Stimulated activated CD4-positive, alpha-beta T cell treated with anti-CD3 and anti-CD28 coated beads, Interleukin-12 subunit alpha, Interleukin-12 subunit beta, amount 100 ng/mL, for 4 hours (primary cell): ENCODE measurements around the gene CLDN3.

Experiments
- DNase-seq: peaks from one replicate; pipeline ENCODE4 v3.0.0-alpha.2; 2020

Gene CLDN3

GRCh38 chr7:73770860-73771670, 995 bp upstream of the CLDN3 start:
- no peak for DNase-seq

GRCh38 chr7:73769481-73770001, 529 bp downstream of the CLDN3 start:
- DNase-seq = no peak

- no peak for DNase-seq
Measured at GRCh38 chr7:73768641-73769480, 1.2 kb downstream of the CLDN3 start.

- no peak for DNase-seq
Measured at GRCh38 chr7:73766556-73767229, 3.4 kb downstream of the CLDN3 start.

- DNase-seq = no peak
Measured at GRCh38 chr7:73762659-73762999, 7.4 kb downstream of the CLDN3 start.

- DNase-seq = no peak
Measured at GRCh38 chr7:73761854-73762658, 8.0 kb downstream of the CLDN3 start.

- no peak for DNase-seq
Measured at GRCh38 chr7:73758581-73759138, 11.4 kb downstream of the CLDN3 start.

- no peak for DNase-seq
Measured at GRCh38 chr7:73749931-73750776, 19.9 kb downstream of the CLDN3 start.

- DNase-seq = no peak
Measured at GRCh38 chr7:73746378-73746777, 23.7 kb downstream of the CLDN3 start.

- no peak for DNase-seq
Measured at GRCh38 chr7:73742753-73743641, 27.1 kb downstream of the CLDN3 start.

GRCh38 chr7:73742338-73742752, 27.7 kb downstream of the CLDN3 start:
- no peak for DNase-seq

GRCh38 chr7:73741600-73741999, 28.5 kb downstream of the CLDN3 start:
- DNase-seq = no peak

- DNase-seq = no peak
Measured at GRCh38 chr7:73740771-73741170, 29.3 kb downstream of the CLDN3 start.

GRCh38 chr7:73740212-73740611, 29.9 kb downstream of the CLDN3 start:
- no peak for DNase-seq

GRCh38 chr7:73739387-73739767, 30.7 kb downstream of the CLDN3 start:
- DNase-seq = no peak

- DNase-seq = peak; percentile 99
Measured at GRCh38 chr7:73738612-73739386, 31.3 kb downstream of the CLDN3 start, which contains the start of gene ABHD11. ABHD11 (minus strand) TSS chr7:73738802; CDS start chr7:73738770, 32 bp downstream.

GRCh38 chr7:73738220-73738611, 31.9 kb downstream of the CLDN3 start:
- DNase-seq = peak; percentile 71

- no peak for DNase-seq
Measured at GRCh38 chr7:73737491-73738219, 32.4 kb downstream of the CLDN3 start.
